Ovary (tissue), 3 donors: ENCODE data around the gene IFRD2.

Experiments
- POLR2A ChIP-seq: fragments of 450-650 bp; IDR thresholded peaks from one replicate; pipeline ENCODE4 v1.6.1; 2017; ENCODE audit warnings: antibody characterized with exemption, mild to moderate bottlenecking, moderate library complexity
- TF ChIP-seq, protein P1 (sequence below), 3 donors: fragments of 450-650 bp in 2 of 3; fragments of 200-600 bp in 1 of 3; IDR thresholded peaks; one replicate each; pipeline versions ENCODE4 v1.5.1 to v1.8.0; 2016 to 2022; ENCODE audit warnings: antibody characterized with exemption in 3 of 3, mild to moderate bottlenecking in 1 of 3
- donor health status: DM: no; HTN: no; CAD: no.

- TF ChIP-seq, protein P1, sequence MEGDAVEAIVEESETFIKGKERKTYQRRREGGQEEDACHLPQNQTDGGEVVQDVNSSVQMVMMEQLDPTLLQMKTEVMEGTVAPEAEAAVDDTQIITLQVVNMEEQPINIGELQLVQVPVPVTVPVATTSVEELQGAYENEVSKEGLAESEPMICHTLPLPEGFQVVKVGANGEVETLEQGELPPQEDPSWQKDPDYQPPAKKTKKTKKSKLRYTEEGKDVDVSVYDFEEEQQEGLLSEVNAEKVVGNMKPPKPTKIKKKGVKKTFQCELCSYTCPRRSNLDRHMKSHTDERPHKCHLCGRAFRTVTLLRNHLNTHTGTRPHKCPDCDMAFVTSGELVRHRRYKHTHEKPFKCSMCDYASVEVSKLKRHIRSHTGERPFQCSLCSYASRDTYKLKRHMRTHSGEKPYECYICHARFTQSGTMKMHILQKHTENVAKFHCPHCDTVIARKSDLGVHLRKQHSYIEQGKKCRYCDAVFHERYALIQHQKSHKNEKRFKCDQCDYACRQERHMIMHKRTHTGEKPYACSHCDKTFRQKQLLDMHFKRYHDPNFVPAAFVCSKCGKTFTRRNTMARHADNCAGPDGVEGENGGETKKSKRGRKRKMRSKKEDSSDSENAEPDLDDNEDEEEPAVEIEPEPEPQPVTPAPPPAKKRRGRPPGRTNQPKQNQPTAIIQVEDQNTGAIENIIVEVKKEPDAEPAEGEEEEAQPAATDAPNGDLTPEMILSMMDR (IDR thresholded peaks at IDR 0.05) = no peak
- no peak for TF ChIP-seq POLR2A
Measured at GRCh38 chr3:50276762-50277101, 15.5 kb downstream of the IFRD2 start.
